ENCODE data around the gene GRK5.

DNA sequence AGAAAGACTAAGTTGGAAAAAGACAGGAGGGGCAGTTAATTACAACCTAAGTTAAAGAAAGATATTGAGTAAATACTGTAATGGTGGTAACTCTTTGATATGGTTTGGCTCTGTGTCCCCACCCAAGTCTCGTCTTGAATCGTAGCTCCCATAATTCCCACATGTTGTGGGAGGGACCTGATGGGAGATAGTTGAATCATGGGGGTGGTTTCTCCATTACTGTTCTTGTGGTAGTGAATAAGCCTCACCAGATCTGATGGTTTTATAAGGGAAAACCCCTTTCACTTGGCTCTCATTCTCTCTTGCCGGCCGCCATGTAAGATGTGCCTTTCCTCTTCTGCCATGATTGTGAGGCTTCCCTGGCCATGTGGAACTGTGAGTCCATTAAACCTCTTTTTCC lies 143.8 kb downstream of the GRK5 start:
- TF ChIP-seq, protein P1, sequence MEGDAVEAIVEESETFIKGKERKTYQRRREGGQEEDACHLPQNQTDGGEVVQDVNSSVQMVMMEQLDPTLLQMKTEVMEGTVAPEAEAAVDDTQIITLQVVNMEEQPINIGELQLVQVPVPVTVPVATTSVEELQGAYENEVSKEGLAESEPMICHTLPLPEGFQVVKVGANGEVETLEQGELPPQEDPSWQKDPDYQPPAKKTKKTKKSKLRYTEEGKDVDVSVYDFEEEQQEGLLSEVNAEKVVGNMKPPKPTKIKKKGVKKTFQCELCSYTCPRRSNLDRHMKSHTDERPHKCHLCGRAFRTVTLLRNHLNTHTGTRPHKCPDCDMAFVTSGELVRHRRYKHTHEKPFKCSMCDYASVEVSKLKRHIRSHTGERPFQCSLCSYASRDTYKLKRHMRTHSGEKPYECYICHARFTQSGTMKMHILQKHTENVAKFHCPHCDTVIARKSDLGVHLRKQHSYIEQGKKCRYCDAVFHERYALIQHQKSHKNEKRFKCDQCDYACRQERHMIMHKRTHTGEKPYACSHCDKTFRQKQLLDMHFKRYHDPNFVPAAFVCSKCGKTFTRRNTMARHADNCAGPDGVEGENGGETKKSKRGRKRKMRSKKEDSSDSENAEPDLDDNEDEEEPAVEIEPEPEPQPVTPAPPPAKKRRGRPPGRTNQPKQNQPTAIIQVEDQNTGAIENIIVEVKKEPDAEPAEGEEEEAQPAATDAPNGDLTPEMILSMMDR (IDR thresholded peaks at IDR 0.05; ENCODE audit: low read length), result no peak
- no peak for TF ChIP-seq EZH2phosphoT487 (IDR thresholded peaks at IDR 0.05; ENCODE audit: low read length)

Data from MM.1S (cell line).